Measurements from ENCODE around the gene USPL1.

Gene USPL1

GRCh38 chr13:30664689-30665275 is 47.1 kb downstream of the USPL1 start:
- DNase-seq: no peak

- DNase-seq: no peak
Measured at GRCh38 chr13:30665638-30666037, 47.9 kb downstream of the USPL1 start.

- DNase-seq: no peak
Measured at GRCh38 chr13:30666113-30666512, 48.4 kb downstream of the USPL1 start.

GRCh38 chr13:30667014-30667413 is 49.3 kb downstream of the USPL1 start:
- no peak for DNase-seq

- no peak for DNase-seq
Measured at GRCh38 chr13:30668312-30668711, 50.6 kb downstream of the USPL1 start.

GRCh38 chr13:30671271-30671815 is 53.6 kb downstream of the USPL1 start:
- no peak for DNase-seq

- DNase-seq: peak; percentile 99
Measured at GRCh38 chr13:30673669-30674521, 56.2 kb downstream of the USPL1 start.

- DNase-seq: no peak
Measured at GRCh38 chr13:30675717-30676116, 58.0 kb downstream of the USPL1 start.

GRCh38 chr13:30676672-30677071 is 59.0 kb downstream of the USPL1 start:
- no peak for DNase-seq

- DNase-seq: peak; percentile 34
Measured at GRCh38 chr13:30679483-30680330, 62.0 kb downstream of the USPL1 start.

GRCh38 chr13:30681843-30682242 is 64.1 kb downstream of the USPL1 start:
- DNase-seq: no peak

- DNase-seq: no peak
Measured at GRCh38 chr13:30685320-30685859, 67.7 kb downstream of the USPL1 start.

GRCh38 chr13:30685987-30686386 is 68.3 kb downstream of the USPL1 start:
- no peak for DNase-seq

- DNase-seq: no peak
Measured at GRCh38 chr13:30687601-30688000, 69.9 kb downstream of the USPL1 start.

GRCh38 chr13:30689752-30690151 is 72.0 kb downstream of the USPL1 start:
- no peak for DNase-seq

GRCh38 chr13:30690282-30691188 is 72.8 kb downstream of the USPL1 start:
- peak; percentile 45 for DNase-seq

- no peak for DNase-seq
Measured at GRCh38 chr13:30692113-30692512, 74.4 kb downstream of the USPL1 start.

GRCh38 chr13:30696278-30697176 is 78.8 kb downstream of the USPL1 start:
- DNase-seq: no peak

GRCh38 chr13:30697177-30697953 is 79.6 kb downstream of the USPL1 start:
- no peak for DNase-seq

- no peak for DNase-seq
Measured at GRCh38 chr13:30697996-30698401, 80.3 kb downstream of the USPL1 start.

Data from NCI-H748 treated with DMSO at 0.1 percent for 48 hours (cell line).